Measurements from ENCODE around the gene BCCIP. TPM values are rescaled to one million over a fixed set of nuclear protein-coding genes. Genes with fewer than 3 reads are reported as not detected.
A peak's percentile ranks its signal among the peaks of the same experiment; 100 is the strongest.

The BCCIP gene
- polyA plus RNA-seq, 1 donor (not counting 4 experiments of a cell fraction or from before 2014, with no cell fraction given) = 102 TPM

GRCh38 chr10:125866421-125867029, 43.2 kb downstream of the BCCIP start:
- H3K79me2 ChIP-seq (ENCODE audit: control insufficient read depth, insufficient read depth, low read length) = no peaks in the 10 kb centered on the region
- H3K36me3 ChIP-seq (ENCODE audit: control insufficient read depth in 2 of 2, extremely low read depth in 1 of 2, insufficient read depth in 2 of 2, low read length in 2 of 2) = peaks cover 14% of the 10 kb centered on the region in 2 experiments
- no peak for TF ChIP-seq EZH2 (IDR thresholded peaks at IDR 0.05; ENCODE audit: low read length)
- TF ChIP-seq CTCF (optimal IDR thresholded peaks at IDR 0.05 in 1 of 3, IDR thresholded peaks at IDR 0.05 in 1 of 3, conservative IDR thresholded peaks at IDR 0.05 in 1 of 3; ENCODE audit: extremely low read depth in 1 of 3, insufficient read depth in 2 of 3, low read length in 3 of 3) = no peak
- H3K4me2 ChIP-seq (ENCODE audit: control insufficient read depth, extremely low read depth, insufficient read depth, low read depth, low read length) = peak overlapping the region; percentile 56
- no peaks in the 10 kb centered on the region for H3K9me3 ChIP-seq (ENCODE audit: control insufficient read depth, low read depth, low read length)
- peak; percentile 46 for DNase-seq (ENCODE audit: low read depth, low spot score)
- peaks cover 18% of the 10 kb centered on the region for H3K4me1 ChIP-seq (ENCODE audit: control insufficient read depth, extremely low read depth, insufficient read depth, low read length)
- dilution Hi-C loops (cut with MboI; ENCODE audit: extremely low pct_ligation_motif_present, low sequenced_read_pairs) = no loop called here
- FAIRE-seq = peak; percentile 77
- H3K27me3 ChIP-seq (ENCODE audit: control insufficient read depth, extremely low read depth, insufficient read depth, low read length) = no peaks in the 10 kb centered on the region
- H3K9me1 ChIP-seq (ENCODE audit: control insufficient read depth, extremely low read depth, insufficient read depth, low read length) = no peaks in the 10 kb centered on the region
- peak overlapping the region; percentile 6 for H3K9ac ChIP-seq (ENCODE audit: control insufficient read depth, extremely low read depth, insufficient read depth, low read length)
- H3K27ac ChIP-seq (ENCODE audit: control insufficient read depth, insufficient read depth, low read length) = peak overlapping the region; percentile 2
- H2AFZ ChIP-seq (ENCODE audit: control insufficient read depth, low read length) = no peak overlapping the region
- peak overlapping the region in 1 of 3 experiments; percentile 21 for H3K4me3 ChIP-seq (ENCODE audit: control insufficient read depth in 2 of 3, extremely low read depth in 1 of 3, insufficient read depth in 2 of 3, low read depth in 1 of 3, low read length in 3 of 3)
- no peaks in the 10 kb centered on the region for H4K20me1 ChIP-seq (ENCODE audit: control insufficient read depth, extremely low read depth, insufficient read depth, low read length)

- peak; percentile 67 for FAIRE-seq
- Histone ChIP-seq H3K9ac (ENCODE audit: control insufficient read depth, extremely low read depth, insufficient read depth, low read length) (no peak overlapping the region), H3K9me1 (ENCODE audit: control insufficient read depth, extremely low read depth, insufficient read depth, low read length) (no peaks in the 10 kb centered on the region), H3K4me1 (ENCODE audit: control insufficient read depth, extremely low read depth, insufficient read depth, low read length) (peaks cover 18% of the 10 kb centered on the region), H3K27ac (ENCODE audit: control insufficient read depth, insufficient read depth, low read length) (no peak overlapping the region), H3K36me3 (ENCODE audit: control insufficient read depth in 2 of 2, extremely low read depth in 1 of 2, insufficient read depth in 2 of 2, low read length in 2 of 2) (peaks cover 14% of the 10 kb centered on the region in 2 experiments), H4K20me1 (ENCODE audit: control insufficient read depth, extremely low read depth, insufficient read depth, low read length) (no peaks in the 10 kb centered on the region), H3K9me3 (ENCODE audit: control insufficient read depth, low read depth, low read length) (no peaks in the 10 kb centered on the region), H3K4me3 (ENCODE audit: control insufficient read depth in 2 of 3, extremely low read depth in 1 of 3, insufficient read depth in 2 of 3, low read depth in 1 of 3, low read length in 3 of 3) (no peak overlapping the region), H3K27me3 (ENCODE audit: control insufficient read depth, extremely low read depth, insufficient read depth, low read length) (no peaks in the 10 kb centered on the region), H2AFZ (ENCODE audit: control insufficient read depth, low read length) (no peak overlapping the region), H3K79me2 (ENCODE audit: control insufficient read depth, insufficient read depth, low read length) (no peaks in the 10 kb centered on the region), H3K4me2 (ENCODE audit: control insufficient read depth, extremely low read depth, insufficient read depth, low read depth, low read length) (no peak overlapping the region)
- TF ChIP-seq CTCF (optimal IDR thresholded peaks at IDR 0.05 in 1 of 3, IDR thresholded peaks at IDR 0.05 in 1 of 3, conservative IDR thresholded peaks at IDR 0.05 in 1 of 3; ENCODE audit: extremely low read depth in 1 of 3, insufficient read depth in 2 of 3, low read length in 3 of 3) = peak in 2 of 3 experiments; percentile 76 to 93
- no peak for TF ChIP-seq EZH2 (IDR thresholded peaks at IDR 0.05; ENCODE audit: low read length)
- dilution Hi-C loops (cut with MboI; ENCODE audit: extremely low pct_ligation_motif_present, low sequenced_read_pairs) = no loop called here
- DNase-seq (ENCODE audit: low read depth, low spot score) = no peak
These were observed 45.1 kb downstream of the BCCIP start for GRCh38 chr10:125868372-125868975.
